SK-N-SH (cell line): ENCODE measurements around the gene TTC9. TPM values are rescaled to one million over a fixed set of nuclear protein-coding genes. Genes with fewer than 3 reads are reported as not detected.

Experiments used
- CTCF ChIA-PET: fragments of 300-600, 350-600 bp; formaldehyde crosslinking; extraction: SDS; loops from one replicate; lab custom pipeline; 2021; lab: Yijun Ruan, JAX
- POLR2A ChIA-PET: fragments of 350-600 bp; sonication (Branson Sonifier 250); formaldehyde crosslinking; extraction: SDS; loops from one replicate; lab custom pipeline; 2020; ENCODE audit warnings: antibody characterized with exemption, inconsistent platforms; lab: Yijun Ruan, JAX
- DNase-seq: peaks from one replicate; pipeline ENCODE4 v3.0.0; 2012
- H2AFZ ChIP-seq: fragments of 200-600 bp; sonication (generic); 2 replicates; pipeline ENCODE4 v1.8.1; 2016; ENCODE audit warnings: antibody characterized with exemption, mild to moderate bottlenecking, low read depth
- H3F3A ChIP-seq: fragments of 200-600 bp; sonication (generic); replicated peaks from 2 replicates; pipeline ENCODE3; 2016; ENCODE audit warnings: antibody characterized with exemption, mild to moderate bottlenecking; ENCODE audit not compliant: insufficient read depth
- H3K27ac ChIP-seq, 2 experiments: fragments of 200-500 bp in 1 of 2; fragments of 200-600 bp in 1 of 2; sonication (Bioruptor generic) in 1 of 2; sonication (generic), shearing (Covaris generic) in 1 of 2; 2 replicates each; pipeline versions ENCODE4 v1.5.1 to v1.6.1; 2014 to 2016; ENCODE audit warnings: low read depth in 2 of 2, inconsistent platforms in 1 of 2, low read length in 1 of 2, mild to moderate bottlenecking in 1 of 2, mixed read lengths in 1 of 2
- H3K27me3 ChIP-seq: fragments of 200-600 bp; sonication (generic), shearing (Covaris generic); 2 replicates; pipeline ENCODE4 v1.6.1; 2016; ENCODE audit warnings: mixed run types; ENCODE audit not compliant: insufficient read depth
- H3K36me3 ChIP-seq, 2 experiments: fragments of 200-500 bp in 1 of 2; fragments of 200-600 bp in 1 of 2; sonication (Bioruptor generic) in 1 of 2; sonication (generic) in 1 of 2; replicated peaks in 1 of 2; 2 replicates each; pipeline versions ENCODE3 to v1.5.1; 2014 to 2016; ENCODE audit warnings: low read length in 1 of 2, mild to moderate bottlenecking in 1 of 2; ENCODE audit not compliant: insufficient read depth in 2 of 2, control insufficient read depth in 1 of 2
- H3K4me1 ChIP-seq, 2 experiments: fragments of 200-500 bp in 1 of 2; fragments of 200-600 bp in 1 of 2; sonication (Bioruptor generic) in 1 of 2; sonication (generic), shearing (Covaris generic) in 1 of 2; 2 replicates each; pipeline versions ENCODE4 v1.5.1 to v1.6.1; 2014 to 2016; ENCODE audit warnings: low read depth in 1 of 2, low read length in 1 of 2, mixed run types in 1 of 2; ENCODE audit not compliant: insufficient read depth in 2 of 2, control insufficient read depth in 1 of 2
- H3K4me2 ChIP-seq: fragments of 200-600 bp; sonication (generic), shearing (Covaris generic); 2 replicates; pipeline ENCODE4 v1.6.1; 2017; ENCODE audit warnings: mixed run types
- H3K4me3 ChIP-seq, 2 experiments: fragments of 200-500 bp in 1 of 2; fragments of 200-600 bp in 1 of 2; sonication (Bioruptor generic) in 1 of 2; sonication (generic), shearing (Covaris generic) in 1 of 2; 2 replicates each; pipeline versions ENCODE4 v1.5.1 to v1.8.1; 2014 to 2016; ENCODE audit warnings: low read depth in 2 of 2, inconsistent platforms in 1 of 2, low read length in 1 of 2, mild to moderate bottlenecking in 1 of 2, mixed read lengths in 1 of 2, moderate library complexity in 1 of 2
- H3K79me2 ChIP-seq: fragments of 200-600 bp; sonication (generic); 2 replicates; pipeline ENCODE4 v1.8.1; 2017; ENCODE audit warnings: mild to moderate bottlenecking; ENCODE audit not compliant: insufficient read depth
- H3K9ac ChIP-seq: fragments of 200-600 bp; sonication (generic); 2 replicates; pipeline ENCODE4 v1.6.1; 2017; ENCODE audit warnings: mixed run types
- H3K9me2 ChIP-seq: fragments of 200-600 bp; sonication (generic); 2 replicates; pipeline ENCODE4 v1.6.1; 2017; ENCODE audit warnings: mixed run types
- H3K9me3 ChIP-seq: fragments of 200-600 bp; sonication (generic); 2 replicates; pipeline ENCODE4 v1.6.1; 2017; ENCODE audit warnings: mixed run types, mild to moderate bottlenecking, moderate library complexity
- H4K20me1 ChIP-seq: fragments of 200-600 bp; sonication (generic); 2 replicates; pipeline ENCODE4 v1.6.1; 2017; ENCODE audit warnings: mild to moderate bottlenecking, mixed run types; ENCODE audit not compliant: insufficient read depth
- CHD2 ChIP-seq: fragments of 150-350 bp; IDR thresholded peaks from 2 replicates; pipeline ENCODE4 v1.6.1; 2018; ENCODE audit warnings: low read length; ENCODE audit not compliant: partially characterized antibody
- ELF1 ChIP-seq: IDR thresholded peaks from 2 replicates; pipeline ENCODE4 v1.4.0; 2012
- EZH2phosphoT487 ChIP-seq: fragments of 200-600 bp; sonication (generic); IDR thresholded peaks from 2 replicates; pipeline ENCODE4 v1.6.1; 2017; ENCODE audit warnings: low read depth, mixed run types, mild to moderate bottlenecking, antibody characterized with exemption, moderate library complexity, borderline replicate concordance
- FOSL2 ChIP-seq: IDR thresholded peaks from 2 replicates; pipeline ENCODE4 v1.4.0; 2012; ENCODE audit warnings: low read depth, mild to moderate bottlenecking, moderate library complexity, borderline replicate concordance
- FOXJ3 ChIP-seq: sonication (generic); formaldehyde crosslinking; IDR thresholded peaks from 2 replicates; pipeline ENCODE4 v1.5.1; 2020; ENCODE audit warnings: mild to moderate bottlenecking, missing genetic modification reagents
- FOXM1 ChIP-seq: IDR thresholded peaks from 2 replicates; pipeline ENCODE4 v1.4.0; 2012; ENCODE audit warnings: low read depth, mild to moderate bottlenecking
- MXI1 ChIP-seq: IDR thresholded peaks from 2 replicates; pipeline ENCODE4 v1.6.1; 2012; ENCODE audit warnings: mild to moderate bottlenecking, low read depth, low read length, improper control_type of control experiment
- NFIC ChIP-seq: IDR thresholded peaks from 2 replicates; pipeline ENCODE4 v1.4.0; 2012; ENCODE audit warnings: borderline replicate concordance
- NRF1 ChIP-seq: IDR thresholded peaks from 2 replicates; pipeline ENCODE4 v1.6.1; 2012; ENCODE audit warnings: low read depth, mild to moderate bottlenecking, low read length
- PBX3 ChIP-seq: IDR thresholded peaks from 2 replicates; pipeline ENCODE4; 2012
- POLR2AphosphoS5 ChIP-seq: IDR thresholded peaks from 2 replicates; pipeline ENCODE4 v1.6.1; 2012; ENCODE audit warnings: low read depth, low read length
- RCOR1 ChIP-seq: fragments of 150-350 bp; IDR thresholded peaks from 2 replicates; pipeline ENCODE4 v1.6.1; 2017; ENCODE audit warnings: antibody characterized with exemption, low read length
- RFX5 ChIP-seq: IDR thresholded peaks from 2 replicates; pipeline ENCODE4 v1.6.1; 2012; ENCODE audit warnings: mild to moderate bottlenecking, improper control_type of control experiment, low read length
- SIN3A ChIP-seq: IDR thresholded peaks from 2 replicates; pipeline ENCODE4 v1.6.1; 2012; ENCODE audit warnings: low read depth, mild to moderate bottlenecking, low read length, moderate library complexity, borderline replicate concordance
- USF1 ChIP-seq: IDR thresholded peaks from 2 replicates; pipeline ENCODE4 v1.4.0; 2012; ENCODE audit warnings: low read depth, borderline replicate concordance
- WGBS: methylation state at CpG from one replicate; pipeline ENCODE4 v1.1.6; 2017; ENCODE audit warnings: low lambda C conversion rate; 5-methylcytosine and 5-hydroxymethylcytosine counted together
- polyA plus RNA-seq, 3 experiments: library from polyadenylated mRNA; depleted of rRNA; stranded (reverse); fragments of >200 nt; gene quantifications; 2 replicates each; pipeline ENCODE4 v1.2.3, GENCODE V29; 2012
- TF ChIP-seq, protein P1 (sequence below): fragments of 200-600 bp; sonication (generic); IDR thresholded peaks from 2 replicates; pipeline ENCODE4 v1.6.1; 2017; ENCODE audit warnings: antibody characterized with exemption, mild to moderate bottlenecking, moderate library complexity

Gene TTC9
- polyA plus RNA-seq, 1 of the 3 experiments (the other 2 are of a cell fraction) = 0.33 TPM

GRCh38 chr14:70683983-70684382, 42.3 kb downstream of the TTC9 start:
- ChIA-PET POLR2A (no interaction called here), CTCF (interaction anchor here (1.4 kb wide), 1 partner anchor 133 kb away, joined by 3 read pairs; no protein-coding TSS in a partner anchor)
- 33% methylated on average over 6 of the region's 6 CpGs for WGBS
- H3K79me2 ChIP-seq = no peaks in the 10 kb centered on the region
- no peak overlapping the region for H3K27ac ChIP-seq
- DNase-seq = no peak
- H4K20me1 ChIP-seq = no peaks in the 10 kb centered on the region
- no peak overlapping the region for H3K4me2 ChIP-seq
- H3K9ac ChIP-seq = no peak overlapping the region
- H3K4me1 ChIP-seq = peaks cover 0 to 2% of the 10 kb centered on the region in 2 experiments; a peak in 1 of 4 replicates
- no peak overlapping the region for H2AFZ ChIP-seq
- no peak overlapping the region for H3K4me3 ChIP-seq
- no peaks in the 10 kb centered on the region for H3K9me2 ChIP-seq
- no peaks in the 10 kb centered on the region for H3K27me3 ChIP-seq
- H3F3A ChIP-seq = no peaks in the 10 kb centered on the region
- TF ChIP-seq RCOR1 (no peak), SIN3A (no peak), USF1 (no peak), POLR2AphosphoS5 (no peak), FOSL2 (no peak), RFX5 (no peak), MXI1 (no peak), ELF1 (no peak), FOXJ3 (no peak), PBX3 (no peak), NFIC (no peak), CHD2 (no peak), FOXM1 (no peak), EZH2phosphoT487 (no peak), NRF1 (no peak)
- TF ChIP-seq, protein P1, sequence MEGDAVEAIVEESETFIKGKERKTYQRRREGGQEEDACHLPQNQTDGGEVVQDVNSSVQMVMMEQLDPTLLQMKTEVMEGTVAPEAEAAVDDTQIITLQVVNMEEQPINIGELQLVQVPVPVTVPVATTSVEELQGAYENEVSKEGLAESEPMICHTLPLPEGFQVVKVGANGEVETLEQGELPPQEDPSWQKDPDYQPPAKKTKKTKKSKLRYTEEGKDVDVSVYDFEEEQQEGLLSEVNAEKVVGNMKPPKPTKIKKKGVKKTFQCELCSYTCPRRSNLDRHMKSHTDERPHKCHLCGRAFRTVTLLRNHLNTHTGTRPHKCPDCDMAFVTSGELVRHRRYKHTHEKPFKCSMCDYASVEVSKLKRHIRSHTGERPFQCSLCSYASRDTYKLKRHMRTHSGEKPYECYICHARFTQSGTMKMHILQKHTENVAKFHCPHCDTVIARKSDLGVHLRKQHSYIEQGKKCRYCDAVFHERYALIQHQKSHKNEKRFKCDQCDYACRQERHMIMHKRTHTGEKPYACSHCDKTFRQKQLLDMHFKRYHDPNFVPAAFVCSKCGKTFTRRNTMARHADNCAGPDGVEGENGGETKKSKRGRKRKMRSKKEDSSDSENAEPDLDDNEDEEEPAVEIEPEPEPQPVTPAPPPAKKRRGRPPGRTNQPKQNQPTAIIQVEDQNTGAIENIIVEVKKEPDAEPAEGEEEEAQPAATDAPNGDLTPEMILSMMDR = no peak
- H3K36me3 ChIP-seq = no peaks in the 10 kb centered on the region
- H3K9me3 ChIP-seq = no peaks in the 10 kb centered on the region
